Measurements from ENCODE around the gene TRAF1. TPM values are rescaled to one million over a fixed set of nuclear protein-coding genes. Genes with fewer than 3 reads are reported as not detected.
A peak's percentile ranks its signal among the peaks of the same experiment; 100 is the strongest.

TRAF1 gene
- total RNA-seq, 1 experiment from 2014 or later, result 1.4 TPM

DNA sequence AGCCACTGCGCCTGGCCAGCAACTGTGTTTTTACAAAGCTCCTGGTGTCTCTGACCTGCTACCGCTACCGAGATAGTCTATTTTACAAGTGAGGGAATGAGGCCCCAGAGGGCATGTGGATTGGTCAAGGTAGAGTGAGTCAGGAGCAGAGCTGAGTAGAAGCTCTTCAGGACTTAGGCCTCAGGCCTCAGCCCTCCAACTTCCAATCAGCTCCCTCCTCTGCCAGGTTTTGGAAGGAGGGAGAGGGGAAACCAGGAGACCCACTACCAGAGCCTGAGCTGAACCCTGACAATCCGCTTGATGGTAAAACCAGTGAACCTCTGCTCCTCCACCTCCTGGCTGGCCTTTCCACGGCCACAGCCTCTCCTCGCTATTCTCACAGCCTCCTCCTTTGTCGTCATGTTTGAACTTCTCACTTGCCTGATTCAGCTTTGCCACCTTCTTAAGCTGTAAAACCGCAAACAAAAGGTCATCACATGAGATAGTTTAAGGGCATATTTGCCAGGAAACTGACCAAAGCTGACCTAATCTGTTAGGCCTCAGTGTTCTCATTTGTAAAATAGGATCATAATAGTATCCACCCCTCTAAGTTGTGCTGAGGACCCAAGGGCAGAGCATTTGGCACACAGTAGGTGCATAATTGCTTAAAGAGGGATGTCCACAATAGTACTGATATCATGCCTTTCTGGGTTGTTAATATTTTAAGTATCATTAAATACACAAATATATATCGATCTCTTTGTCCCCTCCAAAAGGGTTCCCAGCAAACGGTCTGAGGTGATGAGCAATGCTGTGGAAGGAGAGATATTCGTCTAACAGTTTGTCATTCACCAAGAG, 1.7 kb downstream of the TRAF1 start:
- Histone ChIP-seq H3K9me3 (ENCODE audit: control insufficient read depth, low read depth, low read length) (no peaks in the 10 kb centered on the region), H2BK15ac (ENCODE audit: low read depth, low read length) (no peak overlapping the region), H2AK5ac (ENCODE audit: insufficient read length, low read length) (no peak overlapping the region), H2BK20ac (ENCODE audit: low read depth, low read length, poor library complexity, severe bottlenecking) (no peak overlapping the region), H3K4ac (ENCODE audit: low read depth, low read length) (no peak overlapping the region), H3K56ac (ENCODE audit: insufficient read length, low read depth, low read length) (no peak overlapping the region), H3K9ac (ENCODE audit: extremely low read depth, insufficient read length, low read length) (no peak overlapping the region), H3K4me1 (ENCODE audit: insufficient read depth, low read length) (peaks cover 7% of the 10 kb centered on the region; the same call in 1 of the 2 replicates), H3K4me2 (ENCODE audit: insufficient read depth, insufficient read length, low read length) (no peak overlapping the region), H3K79me2 (ENCODE audit: insufficient read depth, low read length) (no peaks in the 10 kb centered on the region), H3K27ac (ENCODE audit: insufficient read length, low read depth, low read length) (no peak overlapping the region), H3K18ac (ENCODE audit: insufficient read length, low read depth, low read length) (no peak overlapping the region), H3K79me1 (ENCODE audit: insufficient read depth, low read depth, low read length, poor library complexity, severe bottlenecking) (no peaks in the 10 kb centered on the region), H3T11ph (ENCODE audit: low read length) (no peak overlapping the region), H3K14ac (ENCODE audit: insufficient read depth, low read length) (no peak overlapping the region), H4K5ac (ENCODE audit: insufficient read length, low read depth, low read length) (no peak overlapping the region), H2AFZ (ENCODE audit: low read length) (no peak overlapping the region), H4K20me1 (ENCODE audit: control insufficient read depth, insufficient read depth, insufficient read length) (no peaks in the 10 kb centered on the region), H3K23me2 (ENCODE audit: insufficient read length, low read depth, low read length, poor library complexity, severe bottlenecking) (peaks cover 10% of the 10 kb centered on the region), H2BK5ac (ENCODE audit: insufficient read length, low read length) (no peak overlapping the region), H2BK12ac (ENCODE audit: insufficient read length, low read depth, low read length) (no peak overlapping the region), H3K23ac (ENCODE audit: insufficient read length, low read depth, low read length) (no peak overlapping the region), H2BK120ac (ENCODE audit: low read depth, low read length, poor library complexity, severe bottlenecking) (no peak overlapping the region), H3K27me3 (ENCODE audit: insufficient read depth, low read length) (no peaks in the 10 kb centered on the region), H4K8ac (replicated peaks; ENCODE audit: insufficient read length, low read depth, low read length) (no peak overlapping the region), H4K91ac (ENCODE audit: insufficient read length, low read depth, low read length) (no peak overlapping the region)
- peaks cover 45 to 65% of the 10 kb centered on the region in 2 experiments for H3K4me1 Mint-ChIP-seq
- H3K27me3 Mint-ChIP-seq (ENCODE audit: low read depth), result peaks cover 12% of the 10 kb centered on the region
- H3K36me3 Mint-ChIP-seq (ENCODE audit: insufficient read depth in 1 of 3, low read depth in 3 of 3), result no peaks in the 10 kb centered on the region
- no peaks in the 10 kb centered on the region for H3K9me3 Mint-ChIP-seq
- H3K27ac Mint-ChIP-seq, result peak overlapping the region in 1 of 3 experiments; percentile 79; a peak in 2 of 7 replicates
- DNase-seq, result no peak
- no peak overlapping the region for H3K4me3 Mint-ChIP-seq
- TF ChIP-seq, protein P1, sequence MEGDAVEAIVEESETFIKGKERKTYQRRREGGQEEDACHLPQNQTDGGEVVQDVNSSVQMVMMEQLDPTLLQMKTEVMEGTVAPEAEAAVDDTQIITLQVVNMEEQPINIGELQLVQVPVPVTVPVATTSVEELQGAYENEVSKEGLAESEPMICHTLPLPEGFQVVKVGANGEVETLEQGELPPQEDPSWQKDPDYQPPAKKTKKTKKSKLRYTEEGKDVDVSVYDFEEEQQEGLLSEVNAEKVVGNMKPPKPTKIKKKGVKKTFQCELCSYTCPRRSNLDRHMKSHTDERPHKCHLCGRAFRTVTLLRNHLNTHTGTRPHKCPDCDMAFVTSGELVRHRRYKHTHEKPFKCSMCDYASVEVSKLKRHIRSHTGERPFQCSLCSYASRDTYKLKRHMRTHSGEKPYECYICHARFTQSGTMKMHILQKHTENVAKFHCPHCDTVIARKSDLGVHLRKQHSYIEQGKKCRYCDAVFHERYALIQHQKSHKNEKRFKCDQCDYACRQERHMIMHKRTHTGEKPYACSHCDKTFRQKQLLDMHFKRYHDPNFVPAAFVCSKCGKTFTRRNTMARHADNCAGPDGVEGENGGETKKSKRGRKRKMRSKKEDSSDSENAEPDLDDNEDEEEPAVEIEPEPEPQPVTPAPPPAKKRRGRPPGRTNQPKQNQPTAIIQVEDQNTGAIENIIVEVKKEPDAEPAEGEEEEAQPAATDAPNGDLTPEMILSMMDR (conservative IDR thresholded peaks at IDR 0.05), result no peak
- WGBS (ENCODE audit: extremely low coverage, insufficient read length, low lambda C conversion rate), result no CpG with 5 or more reads among the region's 11 CpGs
